ENCODE measurements around the gene RPTOR.
"Not testable (repeated sequence)": the region's sequence is repeated elsewhere in the genome, so short reads cannot be mapped to it uniquely, and the experiment has no call there.

Gene RPTOR

DNA sequence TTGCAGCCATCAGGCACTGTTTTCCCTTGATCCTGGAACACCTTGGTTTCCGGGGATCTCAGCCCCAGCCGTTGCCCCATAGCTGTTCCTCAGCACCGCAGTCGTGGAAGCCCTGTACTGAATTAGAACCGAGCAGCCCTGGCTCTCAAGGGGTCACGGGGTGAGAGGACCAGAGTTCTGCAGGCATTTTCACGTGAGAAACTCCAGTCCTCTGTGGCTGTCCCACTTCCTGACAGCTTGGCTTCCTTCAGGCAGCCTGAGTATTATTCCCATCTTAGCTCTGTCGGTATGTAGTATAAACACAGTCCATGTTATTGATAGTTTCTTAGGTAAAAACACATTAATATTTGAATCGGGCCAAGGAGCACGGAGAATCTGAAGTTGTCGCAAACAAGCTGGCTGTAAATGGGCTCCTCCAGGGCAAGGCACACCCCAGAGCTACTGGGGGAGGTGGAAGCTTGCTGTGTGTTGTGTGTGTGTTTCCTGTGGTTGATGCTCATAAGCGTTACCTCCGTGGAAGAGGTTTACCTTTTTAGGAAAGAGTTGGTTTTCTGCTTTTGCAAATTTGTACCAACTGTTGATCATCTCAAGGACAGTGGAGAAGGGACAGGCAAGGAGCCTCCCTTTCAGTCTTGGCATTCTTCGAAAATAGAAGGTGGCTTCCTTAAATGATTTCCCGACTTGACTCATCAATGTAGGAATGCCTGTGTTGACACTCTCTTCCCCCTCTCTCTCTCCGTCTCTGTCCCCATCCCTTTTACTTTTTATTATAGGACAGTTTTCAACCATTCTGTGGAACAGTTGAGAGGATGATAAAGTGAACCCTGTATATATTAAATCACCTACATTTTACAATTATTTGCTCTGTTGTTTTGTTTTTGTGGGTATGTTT is 238.1 kb downstream of the RPTOR start:
- DNase-seq (ENCODE audit: low spot score) = no peak

DNA sequence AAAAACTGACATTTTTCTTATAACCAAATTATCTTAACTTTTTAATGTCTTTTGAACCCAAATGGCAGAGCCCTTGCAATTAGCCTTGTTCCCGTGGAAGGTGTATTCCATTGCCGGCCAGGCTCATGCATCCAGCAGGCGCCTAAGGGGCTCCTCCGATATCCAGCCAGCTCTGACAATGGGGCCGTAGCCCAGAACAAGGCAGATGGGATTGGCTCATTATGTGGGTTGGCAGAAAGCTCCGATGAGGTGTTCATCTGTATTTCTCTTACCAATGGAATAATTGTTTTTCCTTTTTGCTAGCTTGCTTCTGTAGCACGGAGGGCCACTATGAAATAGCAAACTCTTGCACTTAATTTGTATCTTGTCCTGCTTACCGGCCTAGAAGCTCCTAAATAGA is 238.8 kb downstream of the RPTOR start:
- DNase-seq (ENCODE audit: low spot score) = no peak

DNA sequence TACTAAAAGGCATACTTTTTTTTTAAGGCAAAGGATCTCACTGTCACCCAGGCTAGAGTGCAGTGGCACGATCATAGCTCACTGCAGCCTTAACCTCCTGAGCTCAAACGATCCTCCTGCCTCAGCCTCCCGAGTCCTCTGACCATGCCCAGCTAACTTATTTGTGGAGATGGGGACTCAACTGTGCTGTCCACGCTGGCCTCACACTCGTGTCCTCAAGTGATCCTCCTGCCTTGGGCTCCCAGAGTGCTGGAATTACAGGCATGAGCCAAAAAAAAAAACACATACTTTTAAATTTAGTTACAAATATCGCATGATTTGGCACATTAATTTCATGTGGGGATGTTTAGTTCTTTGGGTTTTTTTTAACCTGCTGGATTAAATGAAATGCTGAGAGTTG is 239.3 kb downstream of the RPTOR start:
- DNase-seq (ENCODE audit: low spot score) = no peak

DNA sequence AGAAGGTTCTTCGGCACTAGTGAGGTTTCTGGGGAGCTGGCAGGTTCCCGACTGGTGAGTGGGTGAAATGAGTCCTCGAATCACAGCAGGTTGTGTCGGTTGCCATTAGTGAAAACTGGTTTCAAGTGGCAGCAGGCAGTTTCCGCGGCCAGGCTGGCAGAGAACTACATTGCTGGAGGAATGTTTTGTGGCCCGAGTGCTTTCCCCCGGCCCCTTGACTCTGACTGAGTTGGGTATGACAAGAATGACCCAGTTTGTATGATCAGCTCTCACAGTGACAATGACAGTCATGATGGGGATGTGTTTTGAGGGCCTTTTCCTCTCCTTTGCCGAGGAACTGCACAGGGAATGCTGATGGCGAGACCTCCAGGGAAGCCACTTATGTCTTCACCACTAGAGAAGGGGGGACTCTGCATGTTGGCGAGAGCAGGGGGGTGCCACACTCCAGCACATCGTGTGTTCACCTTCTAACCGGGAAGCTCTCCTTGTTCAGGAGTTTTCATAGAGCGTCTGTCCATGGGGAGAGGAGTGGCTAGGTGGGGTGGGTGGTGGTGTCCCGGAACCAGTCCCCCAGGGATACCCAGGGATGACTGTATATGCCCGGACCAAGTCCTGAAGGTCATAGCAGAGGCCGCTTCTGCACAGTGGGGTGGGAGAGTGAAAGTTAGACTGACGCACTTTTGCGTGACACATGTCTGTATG is 241.0 kb downstream of the RPTOR start:
- no peak for DNase-seq (ENCODE audit: low spot score)

DNA sequence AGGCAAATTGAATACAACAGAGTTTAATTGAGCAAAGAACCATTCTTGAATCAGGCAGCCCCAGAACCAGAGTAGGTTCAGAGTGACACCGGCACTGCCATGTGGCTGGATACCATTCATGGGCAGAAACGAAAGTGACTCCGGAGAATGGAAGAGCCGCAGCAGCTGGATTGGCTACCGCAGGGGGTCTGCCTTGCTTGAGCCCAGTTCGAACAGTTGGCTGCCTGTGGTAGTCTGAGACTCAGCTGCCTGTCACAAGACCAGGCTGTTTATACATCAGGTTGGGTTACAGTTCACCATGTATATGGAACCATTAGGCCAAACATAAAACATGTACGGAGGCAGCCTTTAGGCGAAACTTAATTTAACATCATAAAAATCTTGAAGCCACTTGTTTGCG is 241.8 kb downstream of the RPTOR start:
- no peak for DNase-seq (ENCODE audit: low spot score)

DNA sequence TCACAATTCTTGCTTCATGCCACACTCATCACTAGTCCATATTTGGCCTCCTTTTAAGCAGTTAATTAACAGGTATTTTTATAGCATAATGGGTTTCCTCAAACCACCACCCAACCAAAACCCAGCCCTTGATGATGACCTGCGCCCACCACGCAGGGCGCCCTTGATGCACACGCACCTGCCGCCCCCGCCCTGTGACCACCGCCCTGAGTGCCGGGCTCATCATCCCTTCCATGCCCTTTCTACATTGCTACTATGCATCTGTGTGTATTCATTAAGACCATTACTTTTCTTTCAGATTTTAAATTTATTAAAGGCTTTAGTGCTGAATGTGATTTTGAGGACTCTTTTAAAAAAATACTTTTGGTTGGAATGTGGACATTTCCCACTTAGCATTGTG is 242.2 kb downstream of the RPTOR start:
- no peak for DNase-seq (ENCODE audit: low spot score)

DNA sequence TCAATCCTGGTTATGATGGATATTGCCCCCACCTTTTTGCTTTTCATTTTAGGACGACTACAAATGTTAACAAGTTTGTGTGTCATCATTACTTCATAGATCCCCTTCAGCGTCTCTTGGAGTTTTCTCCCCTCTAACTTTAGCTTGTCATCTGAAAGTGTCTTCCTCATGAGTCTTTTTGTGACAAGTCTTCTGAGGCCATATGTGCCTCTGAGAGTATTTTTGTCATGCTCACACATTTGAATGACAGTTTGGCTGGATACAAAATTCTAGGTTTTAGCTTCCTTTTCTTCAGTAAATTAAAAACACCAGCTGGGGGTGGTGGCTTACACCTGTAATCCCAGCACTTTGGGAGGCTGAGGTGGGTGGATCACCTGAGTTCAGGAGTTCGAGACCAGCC is 243.2 kb downstream of the RPTOR start:
- no peak for DNase-seq (ENCODE audit: low spot score)

DNA sequence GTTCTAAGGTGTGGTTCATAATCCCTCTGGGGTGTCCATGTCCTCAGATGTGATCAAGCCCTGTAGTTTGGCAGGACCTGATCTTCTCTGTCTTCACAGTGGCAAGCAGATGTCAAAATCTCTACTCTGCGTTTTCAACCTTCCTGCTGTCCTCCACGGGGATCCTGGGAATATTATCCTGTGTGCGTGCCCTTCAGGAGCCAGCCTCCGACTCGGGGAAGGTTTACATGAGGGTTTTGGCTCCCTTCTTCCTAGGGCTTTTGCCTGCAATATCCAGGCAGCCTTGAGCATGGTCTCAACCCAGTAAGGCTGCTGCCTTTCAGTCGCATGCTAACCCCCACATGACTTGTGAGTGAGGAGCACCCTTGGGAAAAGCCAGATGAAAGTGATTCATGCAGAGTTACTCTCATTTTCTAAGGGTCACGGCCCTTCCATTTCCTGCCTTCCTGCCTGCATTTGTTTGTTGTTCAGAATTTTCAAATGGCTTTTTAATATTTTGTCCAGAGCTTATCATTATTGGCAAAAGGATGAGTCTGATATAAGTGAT is 244.8 kb downstream of the RPTOR start:
- no peak for DNase-seq (ENCODE audit: low spot score)

DNA sequence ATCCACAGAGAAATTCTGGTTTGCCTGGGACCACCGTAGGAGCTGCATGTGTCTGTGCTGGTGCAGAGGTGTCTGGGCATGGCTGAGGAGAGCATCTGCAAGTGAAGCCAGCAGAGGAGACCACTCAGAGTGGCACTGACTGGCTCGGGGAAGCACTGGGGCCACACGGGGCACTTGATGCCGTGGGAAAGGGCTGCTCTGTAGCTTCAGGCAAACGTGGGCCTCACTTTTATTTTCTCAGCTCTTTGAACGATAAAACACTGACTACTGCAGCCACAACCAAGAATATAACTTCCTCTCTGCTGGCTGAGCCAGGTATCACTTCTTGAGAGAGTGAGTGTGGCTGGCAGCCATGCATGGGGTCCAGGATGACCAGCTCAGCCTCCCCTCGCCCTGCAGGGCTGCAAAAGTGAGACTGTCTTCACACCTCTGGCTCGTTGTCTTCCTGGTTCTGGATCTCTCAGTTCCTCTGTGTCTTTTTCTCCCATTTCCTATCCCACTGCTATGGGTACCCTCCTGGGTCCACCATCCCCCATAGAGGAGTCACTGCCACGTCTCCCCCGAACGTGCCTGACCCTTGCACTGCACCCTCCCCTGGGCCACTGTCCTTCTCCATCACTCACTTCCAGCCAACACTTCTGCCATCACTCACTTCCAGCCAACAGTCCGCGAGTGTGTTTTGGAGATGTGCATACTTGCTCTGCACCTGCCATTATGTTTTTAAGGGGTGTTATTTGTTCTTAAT is 245.6 kb downstream of the RPTOR start:
- DNase-seq (ENCODE audit: low spot score) = no peak

DNA sequence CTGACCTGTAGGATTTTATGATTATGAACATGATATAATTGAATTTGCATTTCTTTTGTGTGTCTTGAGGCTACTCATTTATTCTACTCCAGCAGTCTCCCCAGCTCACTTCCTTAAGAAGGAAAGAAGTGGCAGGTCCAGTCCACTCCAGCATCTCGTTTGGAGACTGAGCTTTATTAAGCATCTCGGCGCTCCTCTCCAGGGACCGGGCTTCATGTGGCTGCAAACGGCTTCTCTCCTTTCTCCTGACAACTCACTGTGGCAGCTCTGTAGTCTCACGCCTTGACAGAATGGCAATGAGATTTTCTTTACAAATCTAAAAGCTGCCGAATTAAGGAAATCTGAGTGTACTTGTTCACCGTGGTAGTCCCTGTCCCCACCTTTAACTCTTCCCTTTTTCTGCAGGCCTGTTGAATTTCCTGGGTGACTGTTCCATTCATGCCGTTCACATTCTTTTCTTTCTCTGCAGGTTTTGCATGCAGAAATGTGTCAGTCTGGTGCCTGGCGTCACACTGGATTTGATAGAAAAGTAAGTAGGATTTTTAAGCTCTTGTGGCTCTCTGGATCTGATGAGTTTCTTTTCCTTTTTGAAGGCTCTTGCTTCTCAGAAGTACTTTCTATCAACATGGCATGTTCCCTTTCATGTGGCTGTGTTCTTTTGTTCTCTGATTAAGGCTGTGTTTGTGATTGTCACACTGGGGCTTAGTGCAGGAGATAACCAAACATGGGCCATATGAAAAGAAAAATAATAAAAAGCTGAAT is 246.5 kb downstream of the RPTOR start:
- DNase-seq (ENCODE audit: low spot score) = no peak

DNA sequence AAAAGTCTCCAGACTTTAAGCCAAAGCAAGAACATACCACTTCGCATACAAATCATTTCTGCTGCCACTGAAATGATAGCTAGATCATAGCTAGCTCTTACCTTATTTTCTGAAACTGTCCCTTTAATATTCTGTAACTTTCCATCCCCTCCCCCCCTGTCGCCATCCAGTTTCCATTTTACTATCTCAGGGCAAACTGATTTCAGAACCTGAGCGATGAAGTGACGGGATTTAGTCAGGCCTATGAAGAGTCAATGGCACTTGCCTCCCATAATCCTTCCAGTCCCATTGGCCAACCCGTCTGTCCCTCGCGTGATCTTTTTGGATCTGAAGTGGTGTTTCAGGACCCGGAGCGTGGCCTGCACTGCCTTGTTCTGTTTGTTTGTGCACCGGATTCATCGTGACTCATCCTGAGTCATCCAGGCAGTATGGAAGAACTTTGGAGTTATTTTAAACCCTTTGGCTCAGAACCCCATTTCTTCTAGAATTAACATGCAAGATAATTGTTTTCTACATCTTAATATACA is 247.2 kb downstream of the RPTOR start:
- DNase-seq (ENCODE audit: low spot score) = peak; percentile 84

DNA sequence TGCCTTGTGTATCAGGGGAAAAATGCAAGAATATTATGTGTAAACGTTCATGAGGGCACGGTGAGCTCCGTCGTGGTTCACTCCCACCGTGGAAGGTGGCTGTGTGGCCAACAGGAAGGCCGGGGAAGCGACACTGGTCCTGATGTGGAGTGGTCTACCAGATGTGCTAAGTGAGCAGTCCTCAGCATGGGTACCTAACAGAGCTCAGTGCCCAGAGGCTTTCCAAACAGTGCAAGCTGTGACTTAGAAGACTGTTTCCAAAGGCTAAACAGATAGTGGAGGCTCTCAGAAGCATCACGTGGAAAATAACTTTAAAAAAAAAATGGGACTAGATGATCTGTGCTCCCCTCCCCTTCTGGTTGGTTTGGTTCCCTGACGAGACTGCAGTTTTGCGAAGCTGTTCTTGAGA is 247.7 kb downstream of the RPTOR start:
- DNase-seq (ENCODE audit: low spot score) = no peak

DNA sequence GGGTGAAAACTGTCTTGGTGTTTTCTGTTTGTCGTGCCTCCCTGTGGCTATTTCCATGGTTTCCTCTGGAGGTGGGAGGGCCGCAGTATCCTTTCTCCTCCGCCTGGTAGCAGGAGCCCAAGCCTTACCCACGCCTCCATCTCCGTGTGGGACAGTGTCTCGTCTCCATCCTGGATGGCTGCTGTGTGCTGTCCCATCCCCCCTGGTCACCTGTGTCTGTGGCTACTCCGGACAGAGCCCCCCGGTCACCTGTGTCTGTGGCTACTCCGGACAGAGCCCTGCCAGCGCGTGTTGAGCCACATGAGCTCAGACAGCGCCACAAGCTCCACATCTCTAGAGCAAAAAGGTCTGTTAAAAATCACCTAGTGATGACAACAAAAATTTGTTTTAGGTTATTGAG is 248.8 kb downstream of the RPTOR start:
- DNase-seq (ENCODE audit: low spot score) = no peak

DNA sequence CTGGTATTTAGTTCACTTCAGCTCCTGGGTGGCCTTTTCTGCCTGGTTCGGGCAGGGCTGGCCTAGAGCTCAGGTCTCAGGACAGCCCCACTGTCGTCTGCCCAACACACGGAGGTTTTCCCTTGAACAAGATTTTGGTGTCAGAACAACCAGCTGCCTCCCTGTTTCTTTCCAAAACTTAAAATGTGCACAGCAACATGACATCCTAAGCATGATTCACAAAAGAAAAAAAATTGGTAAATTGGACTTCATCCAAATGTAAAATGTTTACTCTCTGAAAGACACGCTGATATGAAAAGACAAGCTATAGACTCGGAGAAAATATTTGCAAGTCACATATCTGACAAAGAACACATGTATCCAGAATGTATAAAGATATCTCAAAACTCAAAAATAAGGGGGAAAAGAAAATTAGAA is 249.2 kb downstream of the RPTOR start:
- no peak for DNase-seq (ENCODE audit: low spot score)

DNA sequence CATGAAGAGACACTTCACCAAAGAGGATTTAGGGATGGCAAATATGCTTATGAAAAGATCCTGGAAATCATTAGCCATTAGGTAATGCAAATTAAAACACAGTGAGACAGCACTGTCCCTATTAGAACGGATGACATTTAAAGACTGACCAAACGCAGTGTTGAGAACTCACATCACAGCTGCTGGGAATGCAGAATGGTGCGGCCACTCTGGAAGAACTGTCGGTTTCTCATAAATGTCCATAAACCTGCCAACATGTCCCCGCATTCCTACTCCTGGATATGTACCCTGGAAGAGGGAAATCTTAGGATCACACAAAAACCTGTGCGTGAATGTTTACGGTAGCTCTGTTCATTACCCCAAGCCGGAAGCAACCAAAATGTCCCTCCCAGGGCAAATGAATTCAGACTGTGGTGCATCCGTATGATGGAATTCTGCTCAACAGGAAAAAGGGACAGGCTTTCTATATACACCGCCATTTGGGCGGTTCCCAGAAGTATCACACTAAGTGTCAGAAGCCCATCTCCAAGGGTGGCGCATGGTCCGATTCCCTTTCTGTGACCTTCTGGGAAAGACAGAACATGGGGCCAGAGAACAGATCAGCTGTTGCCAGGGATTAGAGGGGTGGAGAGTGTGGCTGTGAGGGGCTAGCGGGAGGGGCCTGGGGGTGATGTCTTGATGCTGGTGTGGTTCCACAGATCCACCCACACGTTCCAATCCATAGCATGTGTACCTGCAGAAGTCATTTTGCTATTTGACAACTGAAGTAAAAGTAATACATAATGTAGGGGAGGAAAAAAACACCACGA is 249.8 kb downstream of the RPTOR start:
- no peak for DNase-seq (ENCODE audit: low spot score)

DNA sequence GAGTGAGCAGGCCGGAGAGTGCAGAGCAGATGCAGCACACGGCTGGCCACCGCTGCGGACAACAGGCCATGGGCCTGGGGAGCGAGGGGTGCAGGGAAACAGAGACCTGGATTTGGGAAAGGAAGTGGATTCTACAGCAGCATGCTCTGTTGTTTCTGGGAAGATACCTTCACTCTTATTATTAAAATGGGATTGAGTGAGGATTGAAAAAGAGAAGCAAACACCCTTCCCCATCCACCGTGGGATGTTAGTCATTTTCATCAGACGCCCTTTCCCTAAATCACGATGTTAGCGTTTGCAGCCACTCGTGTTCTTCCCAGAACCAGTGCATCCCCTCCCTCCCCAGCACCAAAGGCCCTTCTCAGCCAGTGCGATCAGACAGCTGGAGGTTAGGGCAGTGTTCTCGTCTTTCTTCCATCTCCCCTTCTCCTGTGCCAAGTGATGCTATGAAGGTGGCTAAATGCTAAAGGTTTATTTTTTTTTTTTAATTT is 250.5 kb downstream of the RPTOR start:
- DNase-seq (ENCODE audit: low spot score) = no peak

DNA sequence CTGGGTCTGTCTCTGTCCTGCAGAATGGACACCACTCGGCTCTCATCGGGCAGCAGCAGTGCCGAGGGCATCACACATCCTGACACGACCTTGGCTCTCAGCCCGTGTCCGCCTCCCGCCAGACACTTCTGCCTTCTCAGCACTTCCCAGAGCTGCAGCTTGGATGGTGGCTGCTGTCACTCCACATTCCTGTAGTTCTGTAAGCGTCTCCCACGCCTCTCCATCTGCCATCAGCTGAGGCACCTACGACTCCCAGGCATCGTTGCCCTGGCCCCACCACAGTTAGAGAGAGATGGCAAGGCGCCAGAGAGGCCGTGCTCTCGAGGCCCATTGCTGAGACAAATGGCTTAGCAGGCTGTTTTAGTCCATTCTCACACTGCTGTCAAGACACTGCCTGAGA is 251.1 kb downstream of the RPTOR start:
- DNase-seq (ENCODE audit: low spot score) = no peak

DNA sequence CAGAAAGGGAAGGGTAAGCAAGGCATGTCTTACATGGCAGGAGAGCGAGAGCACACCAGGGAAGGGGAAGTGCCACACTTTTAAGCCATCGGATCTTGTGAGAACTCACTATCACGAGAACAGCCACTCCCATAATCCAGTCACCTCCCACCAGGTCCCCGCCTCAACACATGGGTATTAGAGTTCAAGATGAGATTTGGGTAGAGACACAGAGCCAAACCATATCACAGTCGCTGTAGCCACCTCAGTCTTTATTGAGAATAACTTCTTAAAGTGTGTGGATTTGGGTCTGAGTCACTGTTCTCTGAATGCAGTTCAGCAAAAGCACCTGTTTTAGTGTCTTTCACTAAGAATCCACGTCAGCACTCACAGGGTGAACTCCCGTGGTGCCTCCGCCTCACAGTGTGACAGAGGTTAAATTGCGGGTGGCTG is 251.8 kb downstream of the RPTOR start:
- DNase-seq (ENCODE audit: low spot score) = no peak

DNA sequence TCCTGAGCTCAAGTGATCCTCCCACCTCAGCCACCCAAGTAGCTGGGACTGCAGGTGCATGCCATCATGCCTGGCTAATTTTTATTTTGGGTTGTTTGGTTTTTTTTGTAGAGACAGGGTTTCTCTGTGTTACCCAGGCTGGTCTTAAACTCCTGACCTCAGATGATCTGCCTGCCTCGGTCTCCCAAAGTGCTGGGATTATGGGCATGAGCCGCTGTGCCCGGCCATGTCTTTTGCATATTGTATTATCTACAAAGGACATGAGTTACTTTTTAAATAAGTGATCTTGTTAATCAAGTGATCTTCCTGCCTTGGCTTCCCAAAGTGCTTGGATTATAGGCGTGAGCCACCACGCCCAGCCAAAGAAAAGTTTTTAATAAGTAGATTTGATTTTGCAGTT is 252.6 kb downstream of the RPTOR start:
- not testable (repeated sequence) for DNase-seq (ENCODE audit: low spot score)
